ENCODE data around the gene LRRC49.

DNA sequence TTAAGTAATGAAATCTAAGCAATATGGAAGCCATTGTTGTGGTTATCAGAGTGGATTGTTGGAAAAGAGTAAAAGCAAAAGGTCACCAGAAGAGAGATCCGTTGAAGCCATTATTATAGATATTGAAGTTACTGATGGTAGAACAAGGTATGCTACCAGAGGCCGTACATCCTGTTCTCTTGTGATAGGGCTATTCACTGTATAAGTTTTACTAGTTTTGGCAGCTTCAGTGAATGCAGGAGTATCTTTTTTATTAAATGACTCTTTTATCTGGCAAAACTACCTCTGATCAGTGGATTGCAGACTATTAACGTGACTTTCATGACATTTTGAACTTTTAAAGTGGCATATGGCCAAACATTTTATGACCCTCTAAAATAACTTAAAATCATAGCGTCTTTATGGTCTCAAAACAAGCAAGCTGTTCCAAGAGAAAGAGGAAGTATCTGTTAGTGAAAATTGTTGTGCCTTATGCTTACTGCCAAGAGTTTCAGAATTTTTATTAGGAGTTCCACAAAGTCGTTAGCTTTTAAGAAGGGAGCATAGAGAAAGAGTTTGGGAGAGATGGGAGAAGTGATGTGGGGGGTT, 102.9 kb downstream of the LRRC49 start:
- no peak for TF ChIP-seq CTCF (IDR thresholded peaks at IDR 0.05; ENCODE audit: insufficient read depth, low read depth, low read length)
- TF ChIP-seq EZH2 (IDR thresholded peaks at IDR 0.05; ENCODE audit: insufficient read depth, low read length) = no peak

Measured in astrocyte (in vitro differentiated cells and primary cell).